ENCODE data around the gene DNAH9.

Gene DNAH9

GRCh38 chr17:11893862-11894261, 295.6 kb downstream of the DNAH9 start:
- no peak for TF ChIP-seq EZH2phosphoT487 (IDR thresholded peaks at IDR 0.05; ENCODE audit: borderline replicate concordance, low read length)
- TF ChIP-seq CTCF (IDR thresholded peaks at IDR 0.05; ENCODE audit: low read depth, low read length, poor library complexity, severe bottlenecking) = no peak
- Histone ChIP-seq H3K36me3 (ENCODE audit: control insufficient read depth, low read length) (no peaks in the 10 kb centered on the region), H4K20me1 (ENCODE audit: control insufficient read depth, insufficient read depth, low read depth, low read length) (no peaks in the 10 kb centered on the region), H3F3A (ENCODE audit: control insufficient read depth, insufficient read depth) (no peaks in the 10 kb centered on the region), H3K4me1 (ENCODE audit: control insufficient read depth, low read length) (no peaks in the 10 kb centered on the region), H3K4me2 (ENCODE audit: low read length) (no peak overlapping the region), H3K4me3 (ENCODE audit: low read length) (no peak overlapping the region), H3K27me3 (ENCODE audit: control insufficient read depth, low read length) (no peaks in the 10 kb centered on the region), H3K9me3 (ENCODE audit: control insufficient read depth, insufficient read depth, low read length) (no peaks in the 10 kb centered on the region), H3K9me2 (replicated peaks; ENCODE audit: control insufficient read depth, low read length) (no peaks in the 10 kb centered on the region), H3K79me2 (ENCODE audit: control insufficient read depth, low read length) (no peaks in the 10 kb centered on the region), H3K27ac (ENCODE audit: low read depth, low read length) (no peak overlapping the region)

DNA sequence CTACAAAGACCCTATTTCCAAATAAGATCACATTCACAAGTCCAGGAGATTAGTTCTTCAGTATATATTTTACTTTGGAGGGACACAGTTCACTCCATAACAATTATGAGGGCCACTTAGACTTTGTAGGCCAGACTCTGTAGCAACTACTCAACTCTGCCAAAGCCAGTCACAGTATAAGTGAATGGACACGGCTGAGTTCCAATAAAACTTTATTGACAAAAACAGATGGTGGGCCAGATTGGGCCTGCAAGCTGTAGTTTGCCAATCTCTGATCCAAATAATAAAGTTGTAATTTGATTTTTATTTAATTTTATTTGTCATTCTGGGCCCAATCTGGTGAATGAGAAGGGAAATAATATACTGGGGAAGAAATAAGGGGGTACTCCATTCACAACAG, 297.9 kb downstream of the DNAH9 start:
- no peak overlapping the region for H3K4me2 ChIP-seq (ENCODE audit: low read length)
- H3K4me1 ChIP-seq (ENCODE audit: control insufficient read depth, low read length) = no peaks in the 10 kb centered on the region
- H3K36me3 ChIP-seq (ENCODE audit: control insufficient read depth, low read length) = no peaks in the 10 kb centered on the region
- H3K79me2 ChIP-seq (ENCODE audit: control insufficient read depth, low read length) = no peaks in the 10 kb centered on the region
- H3K27me3 ChIP-seq (ENCODE audit: control insufficient read depth, low read length) = no peaks in the 10 kb centered on the region
- H3K9me2 ChIP-seq (replicated peaks; ENCODE audit: control insufficient read depth, low read length) = no peaks in the 10 kb centered on the region
- no peak overlapping the region for H3K27ac ChIP-seq (ENCODE audit: low read depth, low read length)
- H3K4me3 ChIP-seq (ENCODE audit: low read length) = no peak overlapping the region
- no peaks in the 10 kb centered on the region for H4K20me1 ChIP-seq (ENCODE audit: control insufficient read depth, insufficient read depth, low read depth, low read length)
- no peaks in the 10 kb centered on the region for H3K9me3 ChIP-seq (ENCODE audit: control insufficient read depth, insufficient read depth, low read length)
- TF ChIP-seq CTCF (IDR thresholded peaks at IDR 0.05; ENCODE audit: low read depth, low read length, poor library complexity, severe bottlenecking) = no peak
- TF ChIP-seq EZH2phosphoT487 (IDR thresholded peaks at IDR 0.05; ENCODE audit: borderline replicate concordance, low read length) = no peak
- no peaks in the 10 kb centered on the region for H3F3A ChIP-seq (ENCODE audit: control insufficient read depth, insufficient read depth)

DNA sequence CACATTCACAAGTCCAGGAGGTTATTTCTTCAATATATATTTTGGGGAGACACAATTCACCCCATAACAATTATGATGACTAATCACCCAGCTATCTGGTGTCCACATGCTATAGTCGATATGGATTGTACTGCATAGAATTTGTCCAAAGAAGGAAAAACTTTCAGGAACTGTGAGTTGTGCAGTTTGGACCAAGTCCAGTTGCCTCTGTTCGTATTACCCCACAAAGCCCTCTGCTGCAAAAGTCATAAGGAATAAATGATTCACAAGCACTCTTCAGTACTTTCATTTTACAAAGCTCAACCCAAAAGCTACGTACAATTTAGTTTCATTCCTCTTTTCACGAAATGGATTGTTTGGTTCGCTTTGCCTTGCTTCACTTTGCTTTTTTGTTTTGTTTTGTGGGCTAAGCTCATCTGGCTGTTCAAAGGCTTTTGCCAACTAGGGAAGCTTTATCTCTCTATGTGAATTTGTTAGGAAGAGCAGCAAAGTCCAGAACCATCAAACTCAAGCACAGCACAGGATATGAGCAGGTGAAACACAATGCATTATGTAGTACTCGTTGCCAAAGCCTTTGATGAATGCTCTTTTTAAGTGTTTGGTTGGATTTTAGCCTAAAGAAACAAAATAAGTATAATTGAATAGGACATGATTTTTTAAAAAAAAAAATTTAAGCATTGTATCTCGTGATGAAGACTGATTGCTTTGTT, 300.4 kb downstream of the DNAH9 start:
- H4K20me1 ChIP-seq (ENCODE audit: control insufficient read depth, insufficient read depth, low read depth, low read length) = no peaks in the 10 kb centered on the region
- H3F3A ChIP-seq (ENCODE audit: control insufficient read depth, insufficient read depth) = no peaks in the 10 kb centered on the region
- H3K4me1 ChIP-seq (ENCODE audit: control insufficient read depth, low read length) = no peaks in the 10 kb centered on the region
- no peaks in the 10 kb centered on the region for H3K27me3 ChIP-seq (ENCODE audit: control insufficient read depth, low read length)
- no peaks in the 10 kb centered on the region for H3K9me3 ChIP-seq (ENCODE audit: control insufficient read depth, insufficient read depth, low read length)
- H3K4me3 ChIP-seq (ENCODE audit: low read length) = no peak overlapping the region
- no peak overlapping the region for H3K27ac ChIP-seq (ENCODE audit: low read depth, low read length)
- H3K79me2 ChIP-seq (ENCODE audit: control insufficient read depth, low read length) = no peaks in the 10 kb centered on the region
- H3K9me2 ChIP-seq (replicated peaks; ENCODE audit: control insufficient read depth, low read length) = no peaks in the 10 kb centered on the region
- H3K4me2 ChIP-seq (ENCODE audit: low read length) = no peak overlapping the region
- no peak for TF ChIP-seq CTCF (IDR thresholded peaks at IDR 0.05; ENCODE audit: low read depth, low read length, poor library complexity, severe bottlenecking)
- TF ChIP-seq EZH2phosphoT487 (IDR thresholded peaks at IDR 0.05; ENCODE audit: borderline replicate concordance, low read length) = no peak
- no peaks in the 10 kb centered on the region for H3K36me3 ChIP-seq (ENCODE audit: control insufficient read depth, low read length)

Measured in DOHH2 (cell line).